ENCODE data around the gene KCNJ16.

Gene KCNJ16

GRCh38 chr17:70104791-70105523 lies 29.9 kb downstream of the KCNJ16 start:
- no peak for DNase-seq (ENCODE audit: low read depth)
- no peak overlapping the region for H3K4me3 ChIP-seq (ENCODE audit: low read depth, low read length)
- no peak for TF ChIP-seq CTCF (IDR thresholded peaks at IDR 0.05; ENCODE audit: low read depth, low read length, missing control alignments)

- H3K4me3 ChIP-seq (ENCODE audit: low read depth, low read length), result no peak overlapping the region
- no peak for DNase-seq (ENCODE audit: low read depth)
- no peak for TF ChIP-seq CTCF (IDR thresholded peaks at IDR 0.05; ENCODE audit: low read depth, low read length, missing control alignments)
Observed at GRCh38 chr17:70105641-70106040, 30.6 kb downstream of the KCNJ16 start.

- H3K4me3 ChIP-seq (ENCODE audit: low read depth, low read length), result no peak overlapping the region
- TF ChIP-seq CTCF (IDR thresholded peaks at IDR 0.05; ENCODE audit: low read depth, low read length, missing control alignments), result no peak
- DNase-seq (ENCODE audit: low read depth), result no peak
Observed at GRCh38 chr17:70106551-70106950, 31.5 kb downstream of the KCNJ16 start.

- DNase-seq (ENCODE audit: low read depth), result no peak
Observed at GRCh38 chr17:70107441-70107840, 32.4 kb downstream of the KCNJ16 start.

GRCh38 chr17:70107904-70108565 lies 33.0 kb downstream of the KCNJ16 start:
- no peak for TF ChIP-seq CTCF (IDR thresholded peaks at IDR 0.05; ENCODE audit: low read depth, low read length, missing control alignments)
- no peak for DNase-seq (ENCODE audit: low read depth)
- H3K4me3 ChIP-seq (ENCODE audit: low read depth, low read length), result no peak overlapping the region

More at GRCh38 chr17:70107441-70107840, 32.4 kb downstream of the KCNJ16 start:
- no peak overlapping the region for H3K4me3 ChIP-seq (ENCODE audit: low read depth, low read length)
- TF ChIP-seq CTCF (IDR thresholded peaks at IDR 0.05; ENCODE audit: low read depth, low read length, missing control alignments), result no peak

- TF ChIP-seq CTCF (IDR thresholded peaks at IDR 0.05; ENCODE audit: low read depth, low read length, missing control alignments), result no peak
- no peak for DNase-seq (ENCODE audit: low read depth)
- H3K4me3 ChIP-seq (ENCODE audit: low read depth, low read length), result no peak overlapping the region
Observed at GRCh38 chr17:70109497-70109896, 34.5 kb downstream of the KCNJ16 start.
